ENCODE data around the gene TMEM185A.
"Not testable (repeated sequence)": the region's sequence is repeated elsewhere in the genome, so short reads cannot be mapped to it uniquely, and the experiment has no call there.

TMEM185A gene

DNA sequence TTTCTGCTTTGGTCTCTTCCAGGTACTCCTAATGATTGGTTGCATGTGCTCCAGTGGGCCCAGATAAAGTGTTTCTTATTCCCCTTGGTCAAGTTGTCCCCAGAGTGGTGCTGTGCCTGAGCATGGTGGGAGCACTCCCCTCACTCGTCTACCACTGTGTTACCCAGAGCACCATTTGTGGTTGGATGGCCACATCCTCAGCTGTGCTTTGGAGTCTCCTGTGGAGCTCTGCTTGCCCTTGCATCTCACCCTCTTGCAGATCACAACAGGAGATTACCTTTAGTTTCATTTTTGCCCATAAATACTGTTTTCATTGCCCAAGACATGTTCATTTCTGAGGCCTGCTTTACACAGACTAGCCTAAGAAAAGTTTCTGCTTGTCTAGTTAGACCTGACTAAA is 81.1 kb downstream of the TMEM185A start:
- not testable (repeated sequence) for DNase-seq

DNA sequence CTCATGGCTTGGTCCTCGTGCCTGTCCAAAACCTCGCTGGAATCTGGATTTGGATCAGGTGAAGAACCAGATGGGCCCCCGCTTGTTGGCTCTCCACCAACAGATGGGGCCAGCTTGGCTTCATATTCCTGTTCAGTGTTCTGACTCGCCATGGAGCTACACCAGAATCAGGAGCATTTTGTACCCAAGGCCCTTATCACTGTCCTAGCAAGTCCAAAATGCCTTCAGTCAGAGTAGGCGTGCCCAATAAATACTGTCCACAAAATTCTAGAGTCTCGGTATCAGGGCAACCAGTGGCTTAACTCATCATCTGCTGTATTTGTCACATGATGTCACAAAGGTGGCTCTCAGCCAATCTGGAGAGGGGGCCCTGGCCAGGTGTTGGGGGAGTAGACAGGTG is 81.9 kb downstream of the TMEM185A start, which contains the start of gene HSFX3:
TSS of gene HSFX3 (minus strand) at position 224 of the 400 bp plus-strand sequence. CDS start at position 152, 72 bp downstream.
- not testable (repeated sequence) for DNase-seq

DNA sequence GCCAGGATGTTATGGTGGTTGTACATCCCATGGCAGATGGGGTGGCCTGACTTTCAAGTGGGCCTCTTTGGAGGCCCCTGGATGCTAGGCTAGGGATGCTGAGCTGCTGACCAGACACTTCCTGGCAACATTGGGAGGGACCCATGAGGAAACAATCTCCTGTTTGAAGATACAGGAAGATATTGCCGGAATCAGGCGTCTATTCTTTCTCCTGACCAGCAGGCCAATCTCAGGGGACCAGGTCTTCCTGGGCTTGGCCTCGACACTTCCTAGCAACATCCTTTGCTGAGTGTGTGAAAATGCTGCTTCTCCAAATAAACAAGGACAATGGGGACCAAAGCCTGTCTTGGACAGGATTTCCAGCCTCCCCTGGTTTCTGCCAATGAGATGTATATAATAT is 83.8 kb downstream of the TMEM185A start:
- not testable (repeated sequence) for DNase-seq

DNA sequence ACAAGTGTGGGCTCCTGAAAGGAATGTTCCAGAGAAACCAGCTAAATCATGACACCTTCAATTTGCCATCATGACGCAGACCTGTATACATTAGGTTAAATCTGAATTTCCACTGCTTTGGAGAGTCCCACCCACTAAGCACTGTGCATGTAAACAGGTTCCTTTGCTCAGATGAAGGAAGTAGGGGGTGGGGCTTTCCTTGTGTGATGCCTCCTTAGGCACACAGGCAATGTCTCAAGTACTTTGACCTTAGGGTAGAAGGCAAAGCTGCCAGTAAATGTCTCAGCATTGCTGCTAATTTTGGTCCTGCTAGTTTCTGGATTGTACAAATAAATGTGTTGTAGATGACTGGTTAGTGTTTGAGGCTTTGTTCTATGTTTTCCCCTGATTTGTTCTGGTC is 84.6 kb downstream of the TMEM185A start:
- not testable (repeated sequence) for DNase-seq
